Activated T-helper 9 cell treated with anti-CD3 and anti-CD28 coated beads, Interleukin-2, amount 50 U/mL, for 16 hours (primary cell): ENCODE measurements around the gene MXD4.
"Not testable (repeated sequence)": the region's sequence is repeated elsewhere in the genome, so short reads cannot be mapped to it uniquely, and the experiment has no call there.

Experiments used
- DNase-seq: peaks from one replicate; pipeline ENCODE4 v3.0.0-alpha.2; 2020; ENCODE audit warnings: low read depth

Gene MXD4

DNA sequence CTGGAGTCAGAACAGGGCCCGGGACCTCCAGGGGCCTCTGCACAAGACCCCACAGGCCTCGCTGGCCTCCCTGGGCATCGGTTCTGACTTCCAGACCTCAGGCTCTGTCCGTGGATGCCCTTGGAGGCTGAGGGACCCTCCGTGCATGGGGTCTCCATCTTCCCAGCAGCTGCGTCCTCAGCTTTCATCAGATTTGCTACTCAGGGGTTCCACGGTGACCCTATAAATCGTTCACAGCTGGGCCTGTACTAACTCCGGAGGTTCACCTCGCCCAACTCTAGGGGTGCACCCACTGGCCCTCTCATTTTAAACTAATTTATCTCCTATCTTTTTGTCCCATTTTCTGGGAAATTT is 13.1 kb upstream of the MXD4 start:
- not testable (repeated sequence) for DNase-seq

DNA sequence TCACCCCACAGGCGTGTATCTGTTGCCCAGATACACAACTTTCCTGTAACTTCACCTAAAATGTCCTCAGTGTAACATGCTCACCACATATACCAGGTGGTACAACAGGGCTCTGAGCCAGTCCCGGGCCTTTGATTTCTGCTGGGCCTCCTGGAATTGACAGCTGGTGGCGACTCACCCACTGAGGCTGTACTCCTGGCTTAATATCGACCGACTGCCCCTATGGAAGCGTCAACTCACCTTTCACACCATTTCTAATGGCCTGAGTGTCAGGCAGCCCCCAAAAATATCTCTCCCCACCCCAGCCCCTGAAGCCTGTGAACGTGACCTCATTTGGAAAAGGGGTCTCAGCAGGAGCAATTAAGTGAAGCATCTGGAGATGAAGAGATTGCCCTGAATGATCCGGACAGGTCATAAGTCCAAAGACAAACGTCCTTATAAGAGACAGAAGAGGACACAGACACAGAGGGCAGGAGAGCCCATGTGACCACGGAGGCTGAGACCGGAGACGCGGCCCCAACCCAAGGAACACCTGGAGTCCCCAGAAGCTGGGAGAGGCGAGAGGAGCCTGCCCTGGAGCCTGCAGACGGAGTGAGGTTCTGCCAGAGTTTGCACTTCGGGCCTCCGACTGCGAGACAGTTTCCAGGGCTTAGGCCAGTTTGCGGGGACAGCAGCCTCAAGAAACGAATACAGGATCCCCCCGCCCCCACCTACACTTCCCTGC is 12.6 kb upstream of the MXD4 start:
- DNase-seq = no peak

GRCh38 chr4:2273657-2274319 is 11.9 kb upstream of the MXD4 start:
- DNase-seq = no peak

- no peak for DNase-seq
Observed at GRCh38 chr4:2273221-2273620, 11.3 kb upstream of the MXD4 start.

- DNase-seq = no peak
Observed at GRCh38 chr4:2272828-2273120, 10.9 kb upstream of the MXD4 start.

DNA sequence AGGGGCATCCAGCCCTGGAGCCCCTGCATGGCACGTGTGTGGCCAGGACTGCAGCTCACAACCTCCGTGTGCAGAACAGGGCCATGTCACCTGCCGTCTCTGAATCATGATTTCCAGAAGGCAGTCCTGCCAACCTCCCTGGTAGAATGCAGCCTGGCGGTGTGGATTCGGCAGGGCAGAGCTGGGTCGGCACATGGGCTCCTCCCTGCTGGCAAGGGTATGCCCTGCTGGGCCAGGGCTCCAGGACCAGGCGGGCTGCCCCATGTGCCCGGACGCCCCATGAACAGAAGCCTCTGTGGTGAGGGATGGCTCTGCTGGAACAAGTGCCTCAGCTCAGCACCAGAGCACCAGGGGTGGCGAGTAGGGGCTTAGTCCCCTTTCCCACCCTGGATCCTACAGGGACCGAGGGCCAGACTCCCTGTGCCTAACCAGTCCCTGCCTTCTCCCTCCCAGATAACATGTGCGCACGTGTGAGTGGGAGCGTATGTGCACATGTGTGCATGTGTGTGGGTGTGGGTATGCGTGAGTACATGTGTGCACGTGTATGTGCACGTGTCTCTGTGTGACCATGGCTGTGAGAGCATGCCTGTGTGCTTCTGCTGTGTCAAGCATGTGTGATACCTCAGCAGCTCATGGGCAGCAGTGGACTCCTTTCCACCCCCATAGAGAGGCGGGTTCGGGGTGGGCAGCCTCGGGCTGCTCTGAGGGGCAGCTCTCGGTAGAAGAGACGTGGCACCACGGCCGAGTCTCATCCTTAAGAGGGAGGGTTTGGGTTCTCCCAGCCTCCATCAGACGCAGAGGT is 10.3 kb upstream of the MXD4 start:
- no peak for DNase-seq

- DNase-seq = no peak
Observed at GRCh38 chr4:2271279-2272025, 9.5 kb upstream of the MXD4 start.

DNA sequence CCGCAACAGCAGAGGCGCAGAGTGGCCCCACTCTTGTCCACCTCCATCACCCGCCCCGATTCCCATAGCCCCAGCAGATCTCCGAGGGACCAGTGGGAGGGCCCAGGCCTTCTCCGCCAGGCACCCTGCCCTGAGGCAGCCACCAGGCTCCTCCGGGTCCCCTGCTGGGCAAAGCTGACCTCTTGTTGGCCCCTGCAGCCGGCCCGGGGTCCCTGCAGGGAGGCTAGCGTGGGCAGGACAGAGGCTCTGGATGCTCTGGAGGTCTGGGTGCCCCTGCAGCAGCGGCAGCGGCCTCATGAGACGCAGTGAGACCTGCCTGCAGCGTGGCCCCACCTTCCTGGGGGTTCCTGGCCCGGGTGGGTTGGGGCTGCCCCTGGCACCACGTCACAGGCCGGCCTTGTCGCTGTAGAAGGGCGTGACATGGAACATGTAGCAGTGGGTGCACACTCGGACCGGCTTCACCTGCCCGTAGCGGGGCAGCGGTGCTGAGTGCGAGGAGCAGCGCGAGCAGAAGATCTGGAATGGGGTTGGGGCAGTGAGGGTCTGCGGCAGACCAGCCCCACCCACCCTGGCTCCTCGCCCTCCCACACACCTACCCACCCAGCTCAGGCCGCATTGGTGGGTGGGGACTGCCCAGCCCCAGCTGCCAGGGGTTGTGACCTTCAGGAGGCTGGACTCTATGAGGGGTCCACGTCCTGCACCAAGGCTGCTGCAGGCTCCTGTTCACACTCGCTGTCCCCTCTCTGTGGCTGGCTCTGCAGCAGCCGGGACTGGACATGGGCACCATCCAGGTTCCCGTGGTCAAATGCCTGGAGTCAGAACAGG is 8.6 kb upstream of the MXD4 start:
- DNase-seq = no peak

- no peak for DNase-seq
Observed at GRCh38 chr4:2269618-2270163, 7.8 kb upstream of the MXD4 start.

DNA sequence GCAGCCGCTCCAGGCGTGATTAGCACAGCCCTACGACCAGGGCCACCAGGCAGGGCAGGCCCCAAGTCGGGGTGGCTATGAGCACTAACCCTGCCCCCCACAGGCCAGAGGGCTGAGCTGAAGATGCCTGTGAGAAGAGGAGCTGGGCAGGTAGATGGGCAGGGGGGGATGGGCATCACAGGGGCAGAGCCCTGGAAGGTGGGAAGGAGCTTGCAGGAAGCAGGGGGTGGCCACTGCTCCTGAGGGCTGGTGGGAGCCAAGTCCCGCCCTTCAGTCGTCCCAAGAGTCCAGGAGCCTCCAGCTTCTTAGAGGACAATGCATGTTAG is 7.3 kb upstream of the MXD4 start:
- DNase-seq = no peak

DNA sequence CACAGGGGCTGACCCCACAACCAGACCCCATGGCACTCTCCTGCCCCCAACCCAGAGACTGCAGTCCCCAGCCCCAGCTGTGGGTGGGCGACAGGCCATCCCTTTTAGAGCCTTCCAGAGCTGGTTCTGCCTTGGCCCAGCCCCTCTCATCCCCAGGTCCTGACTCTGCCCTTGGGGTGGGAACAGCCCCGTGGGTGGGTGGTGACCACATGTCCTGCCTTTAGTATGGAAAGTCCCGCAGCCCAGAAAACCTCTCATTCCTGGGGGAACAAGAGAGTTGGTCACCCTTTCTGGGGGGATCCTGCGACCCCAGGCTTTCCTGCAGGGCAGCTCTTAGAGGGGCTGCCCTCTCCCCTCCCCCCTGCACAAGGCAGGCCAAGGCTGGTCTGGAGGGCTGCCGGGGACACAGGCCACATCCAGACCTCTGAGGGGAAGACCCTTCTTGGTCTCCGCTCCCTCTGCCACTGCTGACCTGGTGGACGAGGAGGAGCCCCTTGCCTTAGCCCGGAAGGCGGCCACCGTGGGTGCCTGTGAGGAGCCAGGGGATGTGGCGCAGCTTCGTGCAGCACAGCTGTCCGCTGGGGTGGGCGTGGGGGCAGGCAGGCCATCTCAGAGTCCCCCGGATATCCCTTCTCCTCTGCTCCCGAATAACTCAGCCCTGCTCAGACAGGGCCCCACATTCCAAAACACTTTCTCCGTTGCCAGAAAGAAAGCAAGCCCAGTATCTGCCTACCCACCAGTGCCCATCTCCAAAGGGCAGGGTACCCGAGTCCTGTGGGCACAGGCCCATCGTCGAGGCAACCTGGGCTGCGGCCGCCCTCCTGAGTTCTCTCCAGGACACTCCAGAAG is 6.7 kb upstream of the MXD4 start:
- no peak for DNase-seq

DNA sequence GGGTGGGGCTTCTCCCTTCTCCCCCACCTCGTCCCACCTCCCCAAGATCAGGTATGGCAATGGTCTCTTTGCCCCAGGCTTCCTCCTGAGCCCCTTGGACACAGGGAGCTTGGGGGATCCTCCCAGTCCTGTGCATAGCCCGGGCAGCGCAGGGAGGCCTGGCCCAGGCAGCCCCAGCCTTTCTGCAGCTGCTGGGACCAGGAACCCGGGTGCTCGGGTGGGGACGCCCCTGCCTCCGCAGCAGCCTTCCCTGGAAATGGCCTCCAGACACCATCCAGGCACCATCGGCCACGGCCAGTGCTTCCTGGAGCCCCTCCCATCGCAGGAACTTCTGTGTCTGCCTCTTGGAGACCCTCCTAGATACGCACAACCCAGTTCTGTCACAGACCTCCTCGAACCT is 5.9 kb upstream of the MXD4 start:
- DNase-seq = no peak

DNA sequence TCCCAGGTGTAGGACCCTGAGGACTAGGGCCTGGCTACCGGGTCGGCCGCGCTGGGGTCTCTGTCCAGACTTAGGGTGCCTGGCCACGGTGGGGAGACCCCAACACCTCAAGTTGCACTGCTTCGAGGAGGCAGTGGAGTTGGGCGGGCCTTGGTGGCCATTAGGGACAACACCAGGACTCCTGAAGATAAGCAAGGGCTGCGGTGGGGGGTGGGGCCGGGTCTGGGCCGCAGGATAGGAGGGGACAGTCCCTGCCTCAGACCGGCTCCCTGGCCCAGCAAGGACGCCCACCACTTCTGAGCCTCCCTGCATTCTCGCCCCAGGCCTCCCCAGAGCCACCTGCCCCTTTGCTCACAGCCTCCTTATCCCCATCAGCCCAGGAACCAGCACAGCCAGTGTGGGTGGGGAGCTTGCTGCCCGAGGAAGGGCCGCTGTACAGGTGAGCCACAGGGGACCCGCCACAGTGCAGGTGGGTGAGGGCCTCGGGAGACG is 5.5 kb upstream of the MXD4 start:
- no peak for DNase-seq

- DNase-seq = no peak
Observed at GRCh38 chr4:2266821-2267220, 4.9 kb upstream of the MXD4 start.

DNA sequence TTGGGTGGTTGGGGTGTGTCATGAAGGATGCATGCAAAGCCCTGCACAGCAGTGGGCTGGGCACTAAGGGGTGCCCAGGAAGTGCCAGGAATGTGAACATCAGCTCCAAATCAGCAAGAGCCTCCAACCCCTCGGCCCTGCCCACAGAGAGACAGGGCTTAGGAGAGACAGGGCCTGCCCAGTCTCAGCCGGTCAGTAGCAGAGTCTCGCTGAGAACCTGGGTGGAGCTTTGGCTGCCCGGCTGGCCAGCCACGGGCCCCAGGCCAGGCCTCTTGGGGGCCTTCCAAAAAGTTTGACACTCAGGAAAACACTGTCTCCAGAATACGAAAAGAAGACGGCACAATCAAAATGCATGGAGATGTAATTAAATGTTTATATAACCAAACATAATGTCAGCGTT is 4.3 kb upstream of the MXD4 start:
- DNase-seq = no peak

DNA sequence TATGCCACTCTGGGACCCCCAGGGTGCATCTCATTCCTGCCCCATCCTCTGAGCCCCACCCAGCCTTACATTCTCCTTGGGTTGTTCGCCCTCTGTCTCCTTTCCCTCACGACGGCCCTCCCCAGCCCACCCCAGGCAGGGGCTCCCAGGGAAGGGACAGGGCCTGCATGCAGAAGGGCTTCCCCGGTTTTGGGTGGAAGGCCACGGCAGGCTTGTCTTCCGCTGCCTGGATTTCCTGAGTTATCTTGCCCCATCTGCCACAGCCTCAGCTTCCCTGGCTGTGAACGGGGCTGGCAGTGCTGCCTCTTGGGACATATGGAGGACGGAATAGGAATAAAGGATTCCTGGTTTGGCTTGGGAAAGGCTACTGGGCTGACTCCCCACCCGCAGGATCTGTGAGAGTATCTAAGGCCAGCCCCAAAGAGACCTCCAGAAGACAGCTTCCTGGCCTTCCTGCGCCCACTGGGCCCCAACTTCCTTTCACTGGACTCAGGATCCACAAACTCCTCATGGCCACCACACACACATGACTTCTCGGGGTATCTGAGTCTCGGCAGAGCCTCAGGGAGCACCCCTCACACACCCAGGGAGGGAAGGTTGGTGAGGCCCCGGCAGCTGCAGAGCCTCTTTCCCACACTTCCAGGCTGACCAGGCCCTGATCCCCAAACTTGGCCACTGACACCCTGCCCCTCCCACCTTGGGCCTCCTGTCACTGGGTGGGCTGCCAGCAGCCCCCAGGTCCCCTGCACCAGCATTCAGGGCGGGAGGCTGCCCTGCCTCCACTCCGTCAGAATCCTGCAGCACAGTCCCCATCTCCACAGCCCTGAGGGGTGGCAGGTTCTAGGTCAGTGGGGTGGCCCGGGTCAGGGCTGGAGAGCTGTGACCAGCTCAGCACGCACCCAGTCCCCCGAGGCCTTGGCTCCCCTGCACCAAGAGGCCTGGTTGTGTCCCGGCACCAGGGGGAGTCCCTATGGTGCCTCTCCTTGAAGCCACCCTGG is 3.5 kb upstream of the MXD4 start:
- DNase-seq = no peak

- DNase-seq = no peak
Observed at GRCh38 chr4:2264481-2265041, 2.7 kb upstream of the MXD4 start.

DNA sequence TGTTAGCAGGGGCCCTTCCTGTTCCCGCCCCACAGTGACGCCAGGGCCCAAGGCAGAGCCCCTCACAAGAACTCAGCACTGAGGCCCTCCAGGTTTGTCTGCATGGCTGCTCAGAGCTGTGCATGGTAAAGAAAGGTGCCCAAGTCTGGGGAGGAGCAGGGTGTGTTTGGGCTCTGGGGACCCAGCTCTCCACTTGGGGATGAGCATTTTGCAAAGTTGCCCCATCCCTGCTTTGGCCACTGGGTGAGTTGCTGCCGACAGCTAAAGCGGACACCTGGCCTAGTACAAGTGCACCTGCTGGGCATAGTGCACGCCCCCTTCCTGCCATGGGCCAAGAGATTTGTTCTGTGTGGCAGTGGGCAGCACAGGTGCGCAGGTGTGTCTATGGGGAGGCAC is 2.0 kb upstream of the MXD4 start:
- no peak for DNase-seq

DNA sequence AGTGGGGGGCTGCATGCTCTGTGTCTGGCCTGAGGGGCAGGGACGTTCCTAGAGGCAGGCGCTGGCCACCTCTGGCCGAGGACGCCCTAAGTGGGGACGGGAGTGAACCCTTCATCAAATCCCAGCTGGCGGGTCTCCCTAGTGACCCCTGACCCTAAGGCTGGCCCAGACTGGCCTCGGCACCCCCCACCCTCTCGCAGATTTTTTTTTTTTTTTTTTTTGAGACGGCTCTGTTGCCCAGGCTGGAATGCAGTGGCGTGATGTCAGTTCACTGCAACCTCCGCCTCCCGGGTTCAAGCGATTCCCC is 988 bp upstream of the MXD4 start:
- DNase-seq = no peak
